Medulla oblongata (tissue), 1 donor: ENCODE results near the gene C19orf33.

ENCODE experiments used
- DNase-seq: peaks from one replicate; pipeline ENCODE4 v3.0.0-alpha.2; 2015; ENCODE audit errors: extremely low spot score

C19orf33 gene

GRCh38 chr19:38280030-38280921, 23.8 kb upstream of the C19orf33 start:
- no peak for DNase-seq

- DNase-seq: no peak
Measured at GRCh38 chr19:38281811-38282566, 22.1 kb upstream of the C19orf33 start.

DNA sequence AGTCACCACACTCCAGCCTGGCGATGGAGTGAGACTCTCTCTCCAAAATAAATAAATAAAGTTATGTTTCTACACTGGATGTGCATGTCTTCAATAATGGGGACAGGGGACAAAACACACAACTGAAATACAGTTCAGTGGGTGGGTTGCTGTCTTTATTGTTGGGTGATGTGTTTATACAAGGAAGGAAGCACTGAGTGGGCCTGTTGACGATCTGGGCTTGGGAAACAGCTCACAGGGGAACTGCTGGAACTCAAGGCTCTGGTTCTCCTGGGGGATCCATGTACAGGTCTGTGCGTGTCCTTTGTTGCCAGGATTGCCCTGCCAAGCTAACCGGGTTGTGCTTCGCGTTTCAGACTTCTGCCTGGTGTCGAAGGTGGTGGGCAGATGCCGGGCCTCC, 20.8 kb upstream of the C19orf33 start:
- DNase-seq: no peak

DNA sequence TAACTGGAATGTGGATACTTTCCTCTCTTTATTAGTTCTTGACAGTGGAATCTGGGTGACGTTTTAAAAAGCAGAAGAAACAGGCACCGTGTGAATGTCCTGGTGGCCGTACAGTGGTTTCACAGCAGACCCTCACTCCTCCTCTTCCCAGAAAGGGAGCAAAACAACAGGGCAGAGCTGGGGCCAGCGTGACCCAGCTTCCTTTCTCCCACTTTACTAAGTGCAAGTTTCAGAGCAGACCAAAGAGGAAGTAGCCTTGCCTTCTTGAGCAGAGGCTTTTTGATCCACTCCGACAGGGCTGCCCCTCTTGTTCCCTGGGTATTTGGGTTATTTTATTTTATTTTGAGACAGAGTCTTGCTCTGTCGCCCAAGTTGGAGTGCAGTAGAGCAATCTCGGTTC, 19.6 kb upstream of the C19orf33 start:
- DNase-seq: peak; percentile 60

GRCh38 chr19:38285567-38285966, 18.5 kb upstream of the C19orf33 start:
- no peak for DNase-seq

GRCh38 chr19:38287604-38288003, 16.4 kb upstream of the C19orf33 start:
- peak; percentile 77 for DNase-seq

- no peak for DNase-seq
Measured at GRCh38 chr19:38288123-38288855, 15.8 kb upstream of the C19orf33 start.

GRCh38 chr19:38289955-38290354, 14.1 kb upstream of the C19orf33 start:
- DNase-seq: no peak

DNA sequence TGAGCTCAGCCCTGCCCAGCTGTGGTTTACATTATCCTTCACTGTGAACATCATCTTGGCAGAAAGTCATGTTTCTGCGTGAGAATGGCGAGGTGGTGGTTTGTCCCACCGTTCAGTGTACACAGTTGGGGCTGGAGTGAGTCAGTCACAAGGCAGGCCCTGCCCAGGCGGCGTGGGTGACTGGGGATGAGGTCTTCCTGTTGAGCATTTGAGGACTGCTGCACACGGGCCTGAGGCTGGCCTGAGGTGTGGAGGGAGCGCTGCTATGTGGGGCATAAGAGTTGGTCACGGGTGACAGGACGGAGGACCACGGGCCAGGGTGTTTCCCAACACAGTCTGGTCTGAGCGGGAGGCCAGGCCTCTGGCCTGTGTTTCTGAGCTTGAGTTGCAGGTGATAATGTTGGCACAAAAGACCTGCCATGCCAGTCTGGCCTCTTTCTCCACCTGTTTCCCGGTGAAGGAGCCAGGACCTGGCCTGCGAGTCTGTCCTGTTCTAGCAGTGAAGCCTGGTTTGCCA, 13.4 kb upstream of the C19orf33 start:
- no peak for DNase-seq

DNA sequence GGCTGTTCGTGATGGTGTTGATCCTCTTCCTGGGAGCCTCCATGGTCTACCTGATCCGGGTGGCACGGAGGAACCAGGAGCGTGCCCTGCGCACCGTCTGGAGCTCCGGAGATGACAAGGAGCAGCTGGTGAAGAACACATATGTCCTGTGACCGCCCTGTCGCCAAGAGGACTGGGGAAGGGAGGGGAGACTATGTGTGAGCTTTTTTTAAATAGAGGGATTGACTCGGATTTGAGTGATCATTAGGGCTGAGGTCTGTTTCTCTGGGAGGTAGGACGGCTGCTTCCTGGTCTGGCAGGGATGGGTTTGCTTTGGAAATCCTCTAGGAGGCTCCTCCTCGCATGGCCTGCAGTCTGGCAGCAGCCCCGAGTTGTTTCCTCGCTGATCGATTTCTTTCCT, 12.2 kb upstream of the C19orf33 start:
- DNase-seq: no peak

GRCh38 chr19:38293281-38293680, 10.8 kb upstream of the C19orf33 start:
- no peak for DNase-seq

DNA sequence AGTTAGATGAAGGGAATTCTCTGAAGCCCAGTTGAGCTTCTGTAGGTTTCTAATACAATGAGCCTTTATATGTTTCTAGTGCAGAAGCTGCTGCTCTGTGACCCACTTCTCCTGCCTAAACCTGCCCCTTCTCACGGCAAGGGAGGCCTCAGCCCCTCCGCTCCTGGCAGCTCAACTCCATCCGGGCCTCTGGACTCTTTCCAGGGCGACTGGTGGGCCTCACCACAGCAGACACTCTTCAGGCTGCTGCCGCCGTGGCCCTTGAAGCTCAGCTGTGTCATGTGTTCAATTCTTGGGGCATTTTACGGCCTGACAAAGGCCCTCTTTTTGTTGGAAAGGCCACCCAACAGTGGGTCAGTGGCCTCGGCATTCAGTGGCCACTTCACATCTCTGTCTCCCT, 10.0 kb upstream of the C19orf33 start:
- DNase-seq: peak; percentile 72

DNA sequence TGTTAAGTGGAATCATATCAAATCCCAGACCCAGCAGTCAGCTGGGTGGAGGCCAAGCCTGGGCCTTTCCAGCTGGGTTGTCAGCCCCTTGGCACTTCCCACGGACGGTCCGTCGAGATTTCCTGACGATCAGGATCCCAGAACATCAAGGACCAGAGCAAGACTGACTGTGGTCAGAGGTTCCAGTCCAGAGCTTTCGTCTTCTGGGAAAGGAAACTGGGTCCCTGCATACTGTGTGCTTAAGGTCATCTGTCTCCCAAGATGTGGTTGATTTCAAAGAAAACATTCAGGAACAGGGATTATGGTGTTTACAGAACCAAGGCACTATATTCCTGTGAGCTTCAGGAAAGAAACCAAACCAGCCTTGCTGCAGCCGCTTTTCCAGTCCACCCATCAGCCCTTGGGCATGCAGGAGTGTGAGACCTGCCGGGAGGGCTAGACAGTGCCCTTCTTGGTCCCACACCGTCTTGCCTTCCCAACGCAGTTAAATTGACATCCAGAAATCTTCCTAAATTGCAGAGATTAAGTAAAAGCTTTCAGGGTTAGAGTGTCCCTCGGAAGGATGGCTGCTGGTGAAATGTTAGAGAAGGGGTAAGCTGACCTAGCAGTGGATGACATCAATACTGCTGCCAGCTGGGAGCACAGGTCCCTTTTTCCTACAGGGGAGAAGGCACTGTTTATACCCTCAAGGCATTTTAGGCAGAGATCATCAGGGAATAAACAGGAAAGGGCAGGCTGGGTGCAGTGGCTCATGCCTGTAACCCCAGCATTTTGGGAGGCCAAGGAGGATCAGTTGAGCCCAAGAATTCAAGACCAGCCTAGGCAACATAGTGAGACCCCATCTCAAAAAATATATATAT, 5.0 kb upstream of the C19orf33 start:
- no peak for DNase-seq

DNA sequence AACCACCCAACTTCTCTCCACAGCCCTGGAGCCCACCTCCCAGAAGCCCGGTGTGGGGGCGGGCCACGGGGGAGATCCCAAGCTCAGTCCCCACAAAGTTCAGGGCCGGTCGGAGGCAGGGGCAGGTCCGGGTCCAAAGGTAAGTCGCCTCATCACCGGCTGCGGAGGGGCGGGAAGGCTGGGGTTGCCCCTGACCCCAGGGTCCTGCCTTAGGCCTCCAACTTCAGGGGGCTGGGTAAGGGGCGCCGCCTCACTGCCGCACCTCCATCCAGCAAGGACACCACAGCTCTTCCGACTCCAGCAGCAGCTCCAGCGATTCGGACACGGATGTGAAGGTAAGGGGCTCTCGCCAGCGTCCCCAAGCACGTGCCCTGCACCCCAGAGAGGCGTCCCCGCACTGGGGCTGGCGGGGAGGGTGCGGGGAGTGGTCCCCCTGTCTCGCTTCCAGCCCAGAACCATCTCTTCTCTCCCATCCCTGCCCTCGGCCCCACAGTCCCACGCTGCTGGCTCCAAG, 358 bp downstream of the C19orf33 start:
- DNase-seq: no peak

- DNase-seq: no peak
Measured at GRCh38 chr19:38304866-38305429, 897 bp downstream of the C19orf33 start.

- DNase-seq: no peak
Measured at GRCh38 chr19:38306236-38306635, 2.2 kb downstream of the C19orf33 start.

GRCh38 chr19:38307076-38307475, 3.0 kb downstream of the C19orf33 start:
- DNase-seq: no peak

DNA sequence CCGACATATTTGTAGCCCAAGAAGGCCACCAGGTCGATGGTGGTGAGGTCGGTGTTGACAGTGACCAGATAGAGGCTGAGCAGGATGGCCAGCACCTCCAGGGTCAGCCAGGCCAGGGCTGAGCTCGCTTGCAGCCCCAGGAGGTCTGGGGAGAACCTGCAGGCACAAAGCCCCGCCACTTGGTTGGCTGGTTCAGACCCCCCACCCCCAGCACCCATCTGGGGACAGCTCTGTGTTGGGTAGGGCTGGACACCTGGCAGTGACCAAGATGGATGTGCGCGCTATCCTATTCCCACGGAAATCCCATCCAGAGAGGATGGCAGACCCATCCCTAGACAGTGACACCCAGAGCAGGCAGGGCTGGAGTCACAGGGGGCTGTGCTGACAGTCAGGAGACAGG, 3.5 kb downstream of the C19orf33 start:
- no peak for DNase-seq

DNA sequence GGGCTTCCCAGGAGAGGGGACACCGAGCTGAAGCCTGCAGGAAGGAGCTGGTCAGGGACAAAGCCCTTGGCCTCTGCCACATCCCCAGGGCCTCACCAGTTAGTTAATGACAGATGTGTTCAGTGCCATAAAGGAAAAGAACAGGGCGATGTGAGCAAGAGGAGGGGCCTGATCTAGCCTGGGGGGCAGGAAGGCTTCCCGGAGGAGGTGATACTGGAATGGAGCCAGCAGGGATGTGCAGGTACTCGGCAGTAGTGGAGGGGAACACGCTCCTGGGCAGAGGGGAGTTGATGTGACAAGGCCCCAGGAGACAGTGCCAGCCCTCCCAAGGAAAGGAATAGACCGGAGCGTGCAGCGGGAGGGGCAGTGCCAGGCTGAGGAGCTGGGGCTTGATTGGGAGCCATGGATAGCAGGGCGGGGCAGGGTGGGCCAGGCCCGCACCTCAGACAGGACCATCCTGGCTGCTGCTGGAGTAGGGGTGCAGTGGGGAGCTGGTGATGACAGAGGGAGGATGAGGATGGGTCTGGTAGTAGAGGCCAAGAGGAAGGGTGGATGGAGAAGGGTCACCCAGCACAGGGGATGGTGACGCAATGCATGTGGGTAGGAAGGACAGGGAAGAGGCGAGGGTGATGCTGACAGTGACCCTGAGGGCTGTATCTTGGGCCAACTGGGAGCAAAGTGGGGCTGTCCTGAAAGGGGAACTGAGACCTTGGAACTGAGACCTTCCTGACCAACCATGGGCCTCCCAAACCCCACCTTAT, 4.1 kb downstream of the C19orf33 start:
- no peak for DNase-seq
